Measurements from ENCODE around the gene RIPK3.

GRCh38 chr14:24310265-24310645 lies 29.5 kb downstream of the RIPK3 start:
- TF ChIP-seq EZH2phosphoT487 (IDR thresholded peaks at IDR 0.05; ENCODE audit: borderline replicate concordance, low read depth, low read length) (no peak), CTCF (conservative IDR thresholded peaks at IDR 0.05; ENCODE audit: low read length) (no peak)
